DOHH2 (cell line): ENCODE data around the gene DNAJC25.

Experiments
- H3F3A ChIP-seq: fragments of 200-600 bp; sonication (generic), shearing (Covaris generic); 2 replicates; pipeline ENCODE4 v1.6.0; 2016; ENCODE audit warnings: antibody characterized with exemption, mild to moderate bottlenecking; ENCODE audit not compliant: control insufficient read depth, insufficient read depth
- H3K27ac ChIP-seq: fragments of 200-600 bp; sonication (generic); 2 replicates; pipeline ENCODE4 v1.5.1; 2014; ENCODE audit warnings: low read depth, mild to moderate bottlenecking, low read length, moderate library complexity
- H3K27me3 ChIP-seq: fragments of 200-600 bp; sonication (generic); 2 replicates; pipeline ENCODE4 v1.6.1; 2014; ENCODE audit warnings: mild to moderate bottlenecking, low read length, mixed read lengths; ENCODE audit not compliant: control insufficient read depth
- H3K36me3 ChIP-seq: fragments of 200-600 bp; sonication (generic); 2 replicates; pipeline ENCODE4 v1.6.1; 2014; ENCODE audit warnings: mild to moderate bottlenecking, low read length, moderate library complexity, mixed read lengths; ENCODE audit not compliant: control insufficient read depth
- H3K4me1 ChIP-seq: fragments of 200-600 bp; sonication (generic); 2 replicates; pipeline ENCODE4 v1.6.1; 2014; ENCODE audit warnings: mild to moderate bottlenecking, low read length, mixed read lengths; ENCODE audit not compliant: control insufficient read depth
- H3K4me2 ChIP-seq: fragments of 200-600 bp; sonication (generic); 2 replicates; pipeline ENCODE4 v1.6.0; 2014; ENCODE audit warnings: mild to moderate bottlenecking, low read length, moderate library complexity
- H3K4me3 ChIP-seq: fragments of 200-600 bp; sonication (generic); 2 replicates; pipeline ENCODE4 v1.5.1; 2014; ENCODE audit warnings: mild to moderate bottlenecking, low read length, mixed read lengths
- H3K79me2 ChIP-seq: fragments of 200-600 bp; sonication (generic); 2 replicates; pipeline ENCODE4 v1.6.1; 2014; ENCODE audit warnings: mild to moderate bottlenecking, low read length, mixed read lengths; ENCODE audit not compliant: control insufficient read depth
- H3K9me2 ChIP-seq: fragments of 200-600 bp; sonication (generic); replicated peaks from 2 replicates; pipeline ENCODE4 v1.6.1; 2014; ENCODE audit warnings: mild to moderate bottlenecking, low read length, mixed read lengths; ENCODE audit not compliant: control insufficient read depth
- H3K9me3 ChIP-seq: fragments of 200-600 bp; sonication (generic); 2 replicates; pipeline ENCODE4 v1.6.1; 2014; ENCODE audit warnings: antibody characterized with exemption, low read length, mixed read lengths; ENCODE audit not compliant: control insufficient read depth, insufficient read depth
- H4K20me1 ChIP-seq: fragments of 200-600 bp; sonication (generic); 2 replicates; pipeline ENCODE4 v1.6.0; 2014; ENCODE audit warnings: low read depth, mild to moderate bottlenecking, antibody characterized with exemption, low read length, moderate library complexity; ENCODE audit not compliant: control insufficient read depth, insufficient read depth
- CTCF ChIP-seq: fragments of 200-600 bp; sonication (generic); IDR thresholded peaks from one replicate; pipeline ENCODE4 v1.5.1; 2014; ENCODE audit warnings: antibody characterized with exemption, mild to moderate bottlenecking, low read depth, low read length; ENCODE audit not compliant: poor library complexity, severe bottlenecking
- EZH2phosphoT487 ChIP-seq: fragments of 200-600 bp; sonication (generic); IDR thresholded peaks from 2 replicates; pipeline ENCODE4 v1.6.1; 2017; ENCODE audit warnings: borderline replicate concordance, mild to moderate bottlenecking, antibody characterized with exemption, low read length, moderate library complexity, mixed read lengths

Gene DNAJC25

GRCh38 chr9:111599092-111599954 lies 31.8 kb upstream of the DNAJC25 start, which contains the start of gene PTGR1:
Gene PTGR1 (minus strand): TSS chr9:111599647. CDS start chr9:111597422, 2,225 bp downstream.
- no peaks in the 10 kb centered on the region for H3F3A ChIP-seq
- H3K9me3 ChIP-seq: no peaks in the 10 kb centered on the region
- no peak within 1 kb of the TSS for H3K27ac ChIP-seq
- H3K9me2 ChIP-seq: no peaks in the 10 kb centered on the region
- H3K27me3 ChIP-seq: peaks cover 33% of the 10 kb centered on the region
- H3K36me3 ChIP-seq: no peaks in the 10 kb centered on the region
- TF ChIP-seq CTCF (no peak), EZH2phosphoT487 (peak; percentile 67; the same call in 1 of the 2 replicates)
- no peaks in the 10 kb centered on the region for H4K20me1 ChIP-seq
- peak within 1 kb of the TSS; percentile 92 for H3K4me2 ChIP-seq
- H3K79me2 ChIP-seq: no peaks in the 10 kb centered on the region
- peaks cover 15% of the 10 kb centered on the region for H3K4me1 ChIP-seq
- peak within 1 kb of the TSS; percentile 75 for H3K4me3 ChIP-seq

- no peaks in the 10 kb centered on the region for H3K9me2 ChIP-seq
- H3K4me1 ChIP-seq: peaks cover 15% of the 10 kb centered on the region
- H3F3A ChIP-seq: no peaks in the 10 kb centered on the region
- no peak overlapping the region for H3K4me2 ChIP-seq
- H3K27ac ChIP-seq: no peak overlapping the region
- TF ChIP-seq EZH2phosphoT487 (no peak), CTCF (no peak)
- H3K9me3 ChIP-seq: no peaks in the 10 kb centered on the region
- no peaks in the 10 kb centered on the region for H3K36me3 ChIP-seq
- peaks cover 33% of the 10 kb centered on the region for H3K27me3 ChIP-seq
- no peaks in the 10 kb centered on the region for H4K20me1 ChIP-seq
- H3K79me2 ChIP-seq: no peaks in the 10 kb centered on the region
- no peak overlapping the region for H3K4me3 ChIP-seq
These were observed 31.2 kb upstream of the DNAJC25 start for GRCh38 chr9:111599955-111600343.

GRCh38 chr9:111601237-111602018 lies 29.7 kb upstream of the DNAJC25 start:
- H3K4me1 ChIP-seq: peaks cover 15% of the 10 kb centered on the region
- H3K9me2 ChIP-seq: no peaks in the 10 kb centered on the region
- no peaks in the 10 kb centered on the region for H3K79me2 ChIP-seq
- H3K27ac ChIP-seq: no peak overlapping the region
- no peaks in the 10 kb centered on the region for H3K9me3 ChIP-seq
- no peak overlapping the region for H3K4me3 ChIP-seq
- peaks cover 35% of the 10 kb centered on the region for H3K27me3 ChIP-seq
- H3K36me3 ChIP-seq: no peaks in the 10 kb centered on the region
- no peak overlapping the region for H3K4me2 ChIP-seq
- TF ChIP-seq CTCF (no peak), EZH2phosphoT487 (no peak)
- H3F3A ChIP-seq: no peaks in the 10 kb centered on the region
- no peaks in the 10 kb centered on the region for H4K20me1 ChIP-seq
